ENCODE results near the gene LY6G6D. TPM values are rescaled to one million over a fixed set of nuclear protein-coding genes. Genes with fewer than 3 reads are reported as not detected.

The LY6G6D gene
- total and polyA plus RNA-seq, 2 of the 13 experiments (the other 11 are each of a cell fraction or from before 2014, with no cell fraction given): not detected

DNA sequence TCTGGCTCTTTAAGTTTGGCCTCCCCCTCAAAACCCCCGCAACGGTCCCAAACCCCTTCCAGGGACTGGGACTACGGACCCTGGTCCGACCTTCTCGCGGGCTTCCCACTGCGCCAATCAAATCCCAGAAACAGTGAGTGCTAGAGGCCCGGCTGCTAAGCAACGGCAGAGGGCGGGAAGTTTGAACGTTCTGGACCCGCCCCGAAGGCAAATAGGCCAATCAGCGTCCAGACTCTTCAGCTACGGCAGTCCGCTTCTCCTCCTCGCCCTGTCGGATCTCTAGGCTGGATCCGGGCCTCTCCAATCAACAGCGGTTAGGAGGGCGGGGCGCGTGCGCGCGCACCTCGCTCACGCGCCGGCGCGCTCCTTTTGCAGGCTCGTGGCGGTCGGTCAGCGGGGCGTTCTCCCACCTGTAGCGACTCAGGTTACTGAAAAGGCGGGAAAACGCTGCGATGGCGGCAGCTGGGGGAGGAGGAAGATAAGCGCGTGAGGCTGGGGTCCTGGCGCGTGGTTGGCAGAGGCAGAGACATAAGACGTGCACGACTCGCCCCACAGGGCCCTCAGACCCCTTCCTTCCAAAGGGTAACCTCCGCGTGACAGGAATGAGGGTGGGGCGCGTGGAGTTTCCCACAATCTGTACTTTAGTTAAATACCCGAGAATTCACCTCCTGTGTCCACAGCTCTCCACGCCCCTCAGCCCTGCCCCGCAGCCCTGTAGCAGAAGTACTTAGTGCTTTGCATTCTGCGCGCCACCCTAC is 24.7 kb downstream of the LY6G6D start, which contains the start of gene MSH5 (continued):
- peak; percentile 84 for TF ChIP-seq ZNF331 (CRISPR knock-in tag; IDR thresholded peaks at IDR 0.05)
- peak; percentile 94 for TF ChIP-seq ZSCAN21 (CRISPR knock-in tag; IDR thresholded peaks at IDR 0.05; ENCODE audit: borderline replicate concordance)
- TF ChIP-seq, protein P1, sequence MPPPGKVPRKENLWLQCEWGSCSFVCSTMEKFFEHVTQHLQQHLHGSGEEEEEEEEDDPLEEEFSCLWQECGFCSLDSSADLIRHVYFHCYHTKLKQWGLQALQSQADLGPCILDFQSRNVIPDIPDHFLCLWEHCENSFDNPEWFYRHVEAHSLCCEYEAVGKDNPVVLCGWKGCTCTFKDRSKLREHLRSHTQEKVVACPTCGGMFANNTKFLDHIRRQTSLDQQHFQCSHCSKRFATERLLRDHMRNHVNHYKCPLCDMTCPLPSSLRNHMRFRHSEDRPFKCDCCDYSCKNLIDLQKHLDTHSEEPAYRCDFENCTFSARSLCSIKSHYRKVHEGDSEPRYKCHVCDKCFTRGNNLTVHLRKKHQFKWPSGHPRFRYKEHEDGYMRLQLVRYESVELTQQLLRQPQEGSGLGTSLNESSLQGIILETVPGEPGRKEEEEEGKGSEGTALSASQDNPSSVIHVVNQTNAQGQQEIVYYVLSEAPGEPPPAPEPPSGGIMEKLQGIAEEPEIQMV (CRISPR knock-in tag; IDR thresholded peaks at IDR 0.05; ENCODE audit: low read depth): peak; percentile 94
- TF ChIP-seq, protein P2, sequence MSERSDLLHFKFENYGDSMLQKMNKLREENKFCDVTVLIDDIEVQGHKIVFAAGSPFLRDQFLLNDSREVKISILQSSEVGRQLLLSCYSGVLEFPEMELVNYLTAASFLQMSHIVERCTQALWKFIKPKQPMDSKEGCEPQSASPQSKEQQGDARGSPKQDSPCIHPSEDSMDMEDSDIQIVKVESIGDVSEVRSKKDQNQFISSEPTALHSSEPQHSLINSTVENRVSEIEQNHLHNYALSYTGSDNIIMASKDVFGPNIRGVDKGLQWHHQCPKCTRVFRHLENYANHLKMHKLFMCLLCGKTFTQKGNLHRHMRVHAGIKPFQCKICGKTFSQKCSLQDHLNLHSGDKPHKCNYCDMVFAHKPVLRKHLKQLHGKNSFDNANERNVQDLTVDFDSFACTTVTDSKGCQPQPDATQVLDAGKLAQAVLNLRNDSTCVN (CRISPR knock-in tag; IDR thresholded peaks at IDR 0.05; ENCODE audit: borderline replicate concordance): peak; percentile 88
- TF ChIP-seq ZNF883 (CRISPR knock-in tag; IDR thresholded peaks at IDR 0.05; ENCODE audit: not compliant biosample characterization): peak; percentile 100
- TF ChIP-seq, protein P3, sequence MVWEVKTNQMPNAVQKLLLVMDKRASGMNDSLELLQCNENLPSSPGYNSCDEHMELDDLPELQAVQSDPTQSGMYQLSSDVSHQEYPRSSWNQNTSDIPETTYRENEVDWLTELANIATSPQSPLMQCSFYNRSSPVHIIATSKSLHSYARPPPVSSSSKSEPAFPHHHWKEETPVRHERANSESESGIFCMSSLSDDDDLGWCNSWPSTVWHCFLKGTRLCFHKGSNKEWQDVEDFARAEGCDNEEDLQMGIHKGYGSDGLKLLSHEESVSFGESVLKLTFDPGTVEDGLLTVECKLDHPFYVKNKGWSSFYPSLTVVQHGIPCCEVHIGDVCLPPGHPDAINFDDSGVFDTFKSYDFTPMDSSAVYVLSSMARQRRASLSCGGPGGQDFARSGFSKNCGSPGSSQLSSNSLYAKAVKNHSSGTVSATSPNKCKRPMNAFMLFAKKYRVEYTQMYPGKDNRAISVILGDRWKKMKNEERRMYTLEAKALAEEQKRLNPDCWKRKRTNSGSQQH (CRISPR knock-in tag; IDR thresholded peaks at IDR 0.05; ENCODE audit: low read depth): peak; percentile 91
- peak; percentile 81 for TF ChIP-seq GABPB1 (CRISPR knock-in tag; IDR thresholded peaks at IDR 0.05)
- TF ChIP-seq, protein P4, sequence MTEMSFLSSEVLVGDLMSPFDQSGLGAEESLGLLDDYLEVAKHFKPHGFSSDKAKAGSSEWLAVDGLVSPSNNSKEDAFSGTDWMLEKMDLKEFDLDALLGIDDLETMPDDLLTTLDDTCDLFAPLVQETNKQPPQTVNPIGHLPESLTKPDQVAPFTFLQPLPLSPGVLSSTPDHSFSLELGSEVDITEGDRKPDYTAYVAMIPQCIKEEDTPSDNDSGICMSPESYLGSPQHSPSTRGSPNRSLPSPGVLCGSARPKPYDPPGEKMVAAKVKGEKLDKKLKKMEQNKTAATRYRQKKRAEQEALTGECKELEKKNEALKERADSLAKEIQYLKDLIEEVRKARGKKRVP (CRISPR knock-in tag; IDR thresholded peaks at IDR 0.05): peak; percentile 60 to 76; a peak in 3 of 4 replicates
- no peak for TF ChIP-seq SOX13 (IDR thresholded peaks at IDR 0.05)
- TF ChIP-seq SOX13 (CRISPR knock-in tag; conservative IDR thresholded peaks at IDR 0.05 in 1 of 2, IDR thresholded peaks at IDR 0.05 in 1 of 2): peak in 1 of 2 experiments; percentile 3; a peak in 1 of 4 replicates
- TF ChIP-seq, protein P5, sequence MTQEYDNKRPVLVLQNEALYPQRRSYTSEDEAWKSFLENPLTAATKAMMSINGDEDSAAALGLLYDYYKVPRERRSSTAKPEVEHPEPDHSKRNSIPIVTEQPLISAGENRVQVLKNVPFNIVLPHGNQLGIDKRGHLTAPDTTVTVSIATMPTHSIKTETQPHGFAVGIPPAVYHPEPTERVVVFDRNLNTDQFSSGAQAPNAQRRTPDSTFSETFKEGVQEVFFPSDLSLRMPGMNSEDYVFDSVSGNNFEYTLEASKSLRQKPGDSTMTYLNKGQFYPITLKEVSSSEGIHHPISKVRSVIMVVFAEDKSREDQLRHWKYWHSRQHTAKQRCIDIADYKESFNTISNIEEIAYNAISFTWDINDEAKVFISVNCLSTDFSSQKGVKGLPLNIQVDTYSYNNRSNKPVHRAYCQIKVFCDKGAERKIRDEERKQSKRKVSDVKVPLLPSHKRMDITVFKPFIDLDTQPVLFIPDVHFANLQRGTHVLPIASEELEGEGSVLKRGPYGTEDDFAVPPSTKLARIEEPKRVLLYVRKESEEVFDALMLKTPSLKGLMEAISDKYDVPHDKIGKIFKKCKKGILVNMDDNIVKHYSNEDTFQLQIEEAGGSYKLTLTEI (CRISPR knock-in tag; conservative IDR thresholded peaks at IDR 0.05): 0 out of 2 replicates have a peak, but pooled peaks have one; percentile 29
- peak; percentile 90; the same call in 1 of the 2 replicates for TF ChIP-seq TEAD2 (CRISPR knock-in tag; IDR thresholded peaks at IDR 0.05)
- peak; percentile 77; the same call in 1 of the 2 replicates for TF ChIP-seq ZNF225 (CRISPR knock-in tag; IDR thresholded peaks at IDR 0.05)
- TF ChIP-seq, protein P6, sequence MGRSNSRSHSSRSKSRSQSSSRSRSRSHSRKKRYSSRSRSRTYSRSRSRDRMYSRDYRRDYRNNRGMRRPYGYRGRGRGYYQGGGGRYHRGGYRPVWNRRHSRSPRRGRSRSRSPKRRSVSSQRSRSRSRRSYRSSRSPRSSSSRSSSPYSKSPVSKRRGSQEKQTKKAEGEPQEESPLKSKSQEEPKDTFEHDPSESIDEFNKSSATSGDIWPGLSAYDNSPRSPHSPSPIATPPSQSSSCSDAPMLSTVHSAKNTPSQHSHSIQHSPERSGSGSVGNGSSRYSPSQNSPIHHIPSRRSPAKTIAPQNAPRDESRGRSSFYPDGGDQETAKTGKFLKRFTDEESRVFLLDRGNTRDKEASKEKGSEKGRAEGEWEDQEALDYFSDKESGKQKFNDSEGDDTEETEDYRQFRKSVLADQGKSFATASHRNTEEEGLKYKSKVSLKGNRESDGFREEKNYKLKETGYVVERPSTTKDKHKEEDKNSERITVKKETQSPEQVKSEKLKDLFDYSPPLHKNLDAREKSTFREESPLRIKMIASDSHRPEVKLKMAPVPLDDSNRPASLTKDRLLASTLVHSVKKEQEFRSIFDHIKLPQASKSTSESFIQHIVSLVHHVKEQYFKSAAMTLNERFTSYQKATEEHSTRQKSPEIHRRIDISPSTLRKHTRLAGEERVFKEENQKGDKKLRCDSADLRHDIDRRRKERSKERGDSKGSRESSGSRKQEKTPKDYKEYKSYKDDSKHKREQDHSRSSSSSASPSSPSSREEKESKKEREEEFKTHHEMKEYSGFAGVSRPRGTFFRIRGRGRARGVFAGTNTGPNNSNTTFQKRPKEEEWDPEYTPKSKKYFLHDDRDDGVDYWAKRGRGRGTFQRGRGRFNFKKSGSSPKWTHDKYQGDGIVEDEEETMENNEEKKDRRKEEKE (IDR thresholded peaks at IDR 0.05): no peak
- peak; percentile 98 for TF ChIP-seq NRL (CRISPR knock-in tag; IDR thresholded peaks at IDR 0.05; ENCODE audit: borderline replicate concordance)
- peak; percentile 48 for TF ChIP-seq XRCC5 (optimal IDR thresholded peaks at IDR 0.05; ENCODE audit: low read length)

Measured in HepG2 (cell line).